RWPE2 (cell line): ENCODE measurements around the gene FAM107B.

Experiments used
- ATAC-seq: fragments of 200-7000 bp; cut with Tn5 transposase; 3 replicates; pipeline ENCODE4 v1.9.1; 2021; ENCODE audit warnings: low read depth
- DNase-seq: peaks from one replicate; pipeline ENCODE4 v3.0.0-alpha.2; 2020; ENCODE audit warnings: low spot score
- H3K27ac ChIP-seq: fragments of 450-650 bp; 2 replicates; pipeline ENCODE4 v1.5.1; 2017; ENCODE audit warnings: mild to moderate bottlenecking; ENCODE audit not compliant: poor library complexity, severe bottlenecking
- H3K27me3 ChIP-seq: fragments of 250-450 bp; sonication (Bioruptor Pico); 2 replicates; pipeline ENCODE4 v1.5.1; 2021; ENCODE audit warnings: mild to moderate bottlenecking, moderate library complexity; ENCODE audit not compliant: insufficient read depth, poor library complexity, severe bottlenecking
- H3K36me3 ChIP-seq: fragments of 250-450 bp; sonication (Bioruptor Pico); 2 replicates; pipeline ENCODE4 v1.5.1; 2020; ENCODE audit warnings: low read depth, mild to moderate bottlenecking, moderate library complexity
- H3K4me1 ChIP-seq: fragments of 250-450 bp; sonication (Bioruptor Pico); 2 replicates; pipeline ENCODE4 v1.5.1; 2021; ENCODE audit warnings: mild to moderate bottlenecking, moderate library complexity; ENCODE audit not compliant: insufficient read depth, poor library complexity, severe bottlenecking
- H3K4me3 ChIP-seq: fragments of 250-450 bp; sonication (Bioruptor Pico); 2 replicates; pipeline ENCODE4 v1.5.1; 2021; ENCODE audit warnings: mild to moderate bottlenecking, moderate library complexity; ENCODE audit not compliant: severe bottlenecking
- H3K9me3 ChIP-seq: fragments of 250-450 bp; sonication (Bioruptor Pico); 2 replicates; pipeline ENCODE4 v1.5.1; 2021; ENCODE audit warnings: mild to moderate bottlenecking, moderate library complexity; ENCODE audit not compliant: severe bottlenecking
- TF ChIP-seq, protein P1 (sequence below): fragments of 450-650 bp; IDR thresholded peaks from one replicate; pipeline ENCODE4 v1.5.1; 2017; ENCODE audit warnings: mild to moderate bottlenecking, moderate library complexity; ENCODE audit not compliant: poor library complexity, severe bottlenecking

Gene FAM107B

GRCh38 chr10:14612873-14613587, 161.7 kb downstream of the FAM107B start:
- Histone ChIP-seq H3K27me3 (no peaks in the 10 kb centered on the region), H3K4me1 (peaks cover 9% of the 10 kb centered on the region), H3K4me3 (no peak overlapping the region), H3K9me3 (no peaks in the 10 kb centered on the region), H3K27ac (no peak overlapping the region), H3K36me3 (no peaks in the 10 kb centered on the region)
- ATAC-seq: no peak
- no peak for DNase-seq
- TF ChIP-seq, protein P1, sequence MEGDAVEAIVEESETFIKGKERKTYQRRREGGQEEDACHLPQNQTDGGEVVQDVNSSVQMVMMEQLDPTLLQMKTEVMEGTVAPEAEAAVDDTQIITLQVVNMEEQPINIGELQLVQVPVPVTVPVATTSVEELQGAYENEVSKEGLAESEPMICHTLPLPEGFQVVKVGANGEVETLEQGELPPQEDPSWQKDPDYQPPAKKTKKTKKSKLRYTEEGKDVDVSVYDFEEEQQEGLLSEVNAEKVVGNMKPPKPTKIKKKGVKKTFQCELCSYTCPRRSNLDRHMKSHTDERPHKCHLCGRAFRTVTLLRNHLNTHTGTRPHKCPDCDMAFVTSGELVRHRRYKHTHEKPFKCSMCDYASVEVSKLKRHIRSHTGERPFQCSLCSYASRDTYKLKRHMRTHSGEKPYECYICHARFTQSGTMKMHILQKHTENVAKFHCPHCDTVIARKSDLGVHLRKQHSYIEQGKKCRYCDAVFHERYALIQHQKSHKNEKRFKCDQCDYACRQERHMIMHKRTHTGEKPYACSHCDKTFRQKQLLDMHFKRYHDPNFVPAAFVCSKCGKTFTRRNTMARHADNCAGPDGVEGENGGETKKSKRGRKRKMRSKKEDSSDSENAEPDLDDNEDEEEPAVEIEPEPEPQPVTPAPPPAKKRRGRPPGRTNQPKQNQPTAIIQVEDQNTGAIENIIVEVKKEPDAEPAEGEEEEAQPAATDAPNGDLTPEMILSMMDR: no peak

GRCh38 chr10:14611968-14612693, 162.6 kb downstream of the FAM107B start:
- ATAC-seq (no peak), DNase-seq (no peak)

GRCh38 chr10:14609178-14609577, 165.5 kb downstream of the FAM107B start:
- TF ChIP-seq, protein P1: no peak
- Histone ChIP-seq H3K27me3 (no peaks in the 10 kb centered on the region), H3K27ac (no peak overlapping the region), H3K4me1 (peaks cover 10% of the 10 kb centered on the region), H3K4me3 (no peak overlapping the region), H3K36me3 (no peaks in the 10 kb centered on the region), H3K9me3 (no peaks in the 10 kb centered on the region)
- DNase-seq: no peak
- no peak for ATAC-seq

More at GRCh38 chr10:14611968-14612693, 162.6 kb downstream of the FAM107B start:
- H3K27ac ChIP-seq: no peak overlapping the region
- H3K36me3 ChIP-seq: no peaks in the 10 kb centered on the region
- H3K4me1 ChIP-seq: peaks cover 2% of the 10 kb centered on the region
- H3K27me3 ChIP-seq: no peaks in the 10 kb centered on the region
- TF ChIP-seq, protein P1: no peak
- H3K4me3 ChIP-seq: no peak overlapping the region
- H3K9me3 ChIP-seq: no peaks in the 10 kb centered on the region

GRCh38 chr10:14608381-14609001, 166.2 kb downstream of the FAM107B start:
- Histone ChIP-seq H3K27me3 (no peaks in the 10 kb centered on the region), H3K36me3 (no peaks in the 10 kb centered on the region), H3K4me1 (peaks cover 10% of the 10 kb centered on the region), H3K9me3 (no peaks in the 10 kb centered on the region), H3K27ac (no peak overlapping the region), H3K4me3 (no peak overlapping the region)
- DNase-seq: no peak
- TF ChIP-seq, protein P1: no peak
- no peak for ATAC-seq
